ENCODE data around the gene SLC23A2. TPM values are rescaled to one million over a fixed set of nuclear protein-coding genes. Genes with fewer than 3 reads are reported as not detected.
A peak's percentile ranks its signal among the peaks of the same experiment; 100 is the strongest.

SLC23A2 gene
- total RNA-seq, 6 experiments from 2014 or later: 23.4 to 41.1 (median 30.5) TPM

DNA sequence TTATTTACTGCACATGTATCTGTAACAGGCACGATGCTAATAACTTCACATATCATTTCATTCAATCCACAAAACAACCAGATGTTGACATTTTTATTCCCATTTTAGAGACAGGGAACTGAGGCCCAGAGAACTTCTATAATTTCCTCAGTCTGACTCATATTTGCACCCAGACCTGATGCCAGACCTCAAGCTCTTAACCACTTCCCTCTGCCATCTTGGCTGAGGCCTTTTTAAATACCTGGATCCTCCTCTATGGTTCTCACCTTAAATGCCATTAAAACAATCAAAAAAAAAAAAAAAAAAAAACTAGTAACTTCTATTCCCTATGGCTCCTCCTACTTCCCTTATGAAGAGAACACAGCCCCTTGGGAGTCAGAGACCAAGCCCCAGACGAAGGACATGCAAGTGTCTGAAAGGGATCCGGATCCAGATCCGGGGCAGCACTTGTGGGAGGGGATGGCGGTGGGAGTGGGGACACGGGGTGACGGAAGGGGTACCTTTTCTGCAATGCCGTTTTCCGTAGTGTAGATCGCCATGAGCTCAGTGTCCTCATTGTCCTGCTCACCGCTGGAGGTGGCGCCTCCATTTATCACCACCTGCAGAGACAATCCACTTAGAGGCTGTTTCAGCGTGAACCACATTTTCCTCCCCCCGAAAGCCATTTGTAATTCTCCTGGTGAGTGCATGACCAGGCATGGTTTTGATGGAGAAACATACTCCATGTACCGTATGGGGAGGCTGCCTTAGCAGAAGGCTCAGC lies 88.7 kb downstream of the SLC23A2 start:
- intact Hi-C loops (cut with DNase I): no loop called here

DNA sequence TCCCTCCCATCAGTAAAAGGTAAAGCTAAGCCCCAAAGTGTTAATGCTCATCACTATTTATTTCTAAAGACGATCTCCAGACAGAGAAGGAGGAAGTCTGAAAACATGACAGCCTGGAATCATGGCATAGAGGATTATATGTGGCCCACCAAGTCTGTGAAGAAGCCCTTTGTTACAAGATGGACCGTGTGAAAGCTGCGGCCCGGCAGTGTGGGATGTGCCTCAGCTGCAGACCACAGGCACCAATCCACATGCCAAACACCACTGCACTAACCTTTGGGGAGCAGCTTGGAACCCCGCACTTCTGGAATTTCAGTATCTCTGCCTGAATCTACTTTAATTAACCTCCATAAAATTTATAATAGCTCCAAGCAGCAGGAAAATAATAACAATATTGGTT lies 90.4 kb downstream of the SLC23A2 start:
- intact Hi-C loops (cut with DNase I): no loop called here
- Histone ChIP-seq H3K36me3 (peaks cover 0 to 9% (median under 1%) of the 10 kb centered on the region in 4 donors), H3K4me1 (peaks cover 0 to 1% (median 0%) of the 10 kb centered on the region in 4 donors), H3K4me3 (no peak overlapping the region), H3K27ac (no peak overlapping the region), H3K27me3 (no peaks in the 10 kb centered on the region), H3K9me3 (no peaks in the 10 kb centered on the region)
- TF ChIP-seq, protein P1, sequence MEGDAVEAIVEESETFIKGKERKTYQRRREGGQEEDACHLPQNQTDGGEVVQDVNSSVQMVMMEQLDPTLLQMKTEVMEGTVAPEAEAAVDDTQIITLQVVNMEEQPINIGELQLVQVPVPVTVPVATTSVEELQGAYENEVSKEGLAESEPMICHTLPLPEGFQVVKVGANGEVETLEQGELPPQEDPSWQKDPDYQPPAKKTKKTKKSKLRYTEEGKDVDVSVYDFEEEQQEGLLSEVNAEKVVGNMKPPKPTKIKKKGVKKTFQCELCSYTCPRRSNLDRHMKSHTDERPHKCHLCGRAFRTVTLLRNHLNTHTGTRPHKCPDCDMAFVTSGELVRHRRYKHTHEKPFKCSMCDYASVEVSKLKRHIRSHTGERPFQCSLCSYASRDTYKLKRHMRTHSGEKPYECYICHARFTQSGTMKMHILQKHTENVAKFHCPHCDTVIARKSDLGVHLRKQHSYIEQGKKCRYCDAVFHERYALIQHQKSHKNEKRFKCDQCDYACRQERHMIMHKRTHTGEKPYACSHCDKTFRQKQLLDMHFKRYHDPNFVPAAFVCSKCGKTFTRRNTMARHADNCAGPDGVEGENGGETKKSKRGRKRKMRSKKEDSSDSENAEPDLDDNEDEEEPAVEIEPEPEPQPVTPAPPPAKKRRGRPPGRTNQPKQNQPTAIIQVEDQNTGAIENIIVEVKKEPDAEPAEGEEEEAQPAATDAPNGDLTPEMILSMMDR (IDR thresholded peaks at IDR 0.05): no peak
- TF ChIP-seq POLR2A (IDR thresholded peaks at IDR 0.05): no peak
- DNase-seq: no peak
- ATAC-seq: no peak
- WGBS (ENCODE audit: insufficient coverage, low coverage, low lambda C conversion rate, missing lambda C conversion rate): 84% methylated on average over 2 of the region's 5 CpGs

More for the DNA sequence above, 88.7 kb downstream of the SLC23A2 start:
- ATAC-seq (no peak), DNase-seq (no peak)
- Histone ChIP-seq H3K9me3 (no peaks in the 10 kb centered on the region), H3K27ac (no peak overlapping the region), H3K4me3 (no peak overlapping the region), H3K27me3 (no peaks in the 10 kb centered on the region), H3K4me1 (peaks cover 0 to 13% (median 6%) of the 10 kb centered on the region in 4 donors), H3K36me3 (peaks cover 0 to 9% (median under 1%) of the 10 kb centered on the region in 4 donors)
- TF ChIP-seq, protein P1 (IDR thresholded peaks at IDR 0.05): no peak
- TF ChIP-seq POLR2A (IDR thresholded peaks at IDR 0.05): no peak
- WGBS (ENCODE audit: insufficient coverage, low coverage, low lambda C conversion rate, missing lambda C conversion rate): 95% methylated on average over 10 of the region's 15 CpGs

GRCh38 chr20:4905613-4906012 lies 95.7 kb downstream of the SLC23A2 start:
- no peak for TF ChIP-seq POLR2A (IDR thresholded peaks at IDR 0.05)
- TF ChIP-seq, protein P1 (IDR thresholded peaks at IDR 0.05): no peak
- no peaks in the 10 kb centered on the region for H3K9me3 ChIP-seq
- DNase-seq (no peak), ATAC-seq (peak; percentile 66 to 84 (median 78))
- no peak overlapping the region for H3K4me3 ChIP-seq
- peaks cover 0 to 11% (median 0%) of the 10 kb centered on the region in 4 donors for H3K4me1 ChIP-seq
- no peaks in the 10 kb centered on the region for H3K27me3 ChIP-seq
- peaks cover 0 to 5% (median 3%) of the 10 kb centered on the region in 4 donors for H3K36me3 ChIP-seq
- intact Hi-C loops (cut with DNase I): no loop called here
- H3K27ac ChIP-seq: no peak overlapping the region
- 23% methylated on average over 4 of the region's 4 CpGs for WGBS (ENCODE audit: insufficient coverage, low coverage, low lambda C conversion rate, missing lambda C conversion rate)

- intact Hi-C loops (cut with DNase I): no loop called here
- no peak for TF ChIP-seq POLR2A (IDR thresholded peaks at IDR 0.05)
- TF ChIP-seq, protein P1 (IDR thresholded peaks at IDR 0.05): no peak
- ATAC-seq (no peak), DNase-seq (no peak)
- Histone ChIP-seq H3K27me3 (no peaks in the 10 kb centered on the region), H3K4me1 (peaks cover 0 to 11% (median 0%) of the 10 kb centered on the region in 4 donors), H3K9me3 (no peaks in the 10 kb centered on the region), H3K27ac (no peak overlapping the region), H3K36me3 (peaks cover 0 to 7% (median 5%) of the 10 kb centered on the region in 4 donors), H3K4me3 (no peak overlapping the region)
- WGBS (ENCODE audit: insufficient coverage, low coverage, low lambda C conversion rate, missing lambda C conversion rate): 86% methylated on average over 3 of the region's 4 CpGs
These were observed 96.1 kb downstream of the SLC23A2 start for GRCh38 chr20:4905195-4905594.
